CD4-positive, alpha-beta T cell treated with Interferon gamma for 1 hour (primary cell): ENCODE results near the gene PLCG2.
A peak's percentile ranks its signal among the peaks of the same experiment; 100 is the strongest.
"Not testable (repeated sequence)": the region's sequence is repeated elsewhere in the genome, so short reads cannot be mapped to it uniquely, and the experiment has no call there.

Experiments used
- DNase-seq: peaks from one replicate; pipeline ENCODE4 v3.0.0-alpha.2; 2020

Gene PLCG2

DNA sequence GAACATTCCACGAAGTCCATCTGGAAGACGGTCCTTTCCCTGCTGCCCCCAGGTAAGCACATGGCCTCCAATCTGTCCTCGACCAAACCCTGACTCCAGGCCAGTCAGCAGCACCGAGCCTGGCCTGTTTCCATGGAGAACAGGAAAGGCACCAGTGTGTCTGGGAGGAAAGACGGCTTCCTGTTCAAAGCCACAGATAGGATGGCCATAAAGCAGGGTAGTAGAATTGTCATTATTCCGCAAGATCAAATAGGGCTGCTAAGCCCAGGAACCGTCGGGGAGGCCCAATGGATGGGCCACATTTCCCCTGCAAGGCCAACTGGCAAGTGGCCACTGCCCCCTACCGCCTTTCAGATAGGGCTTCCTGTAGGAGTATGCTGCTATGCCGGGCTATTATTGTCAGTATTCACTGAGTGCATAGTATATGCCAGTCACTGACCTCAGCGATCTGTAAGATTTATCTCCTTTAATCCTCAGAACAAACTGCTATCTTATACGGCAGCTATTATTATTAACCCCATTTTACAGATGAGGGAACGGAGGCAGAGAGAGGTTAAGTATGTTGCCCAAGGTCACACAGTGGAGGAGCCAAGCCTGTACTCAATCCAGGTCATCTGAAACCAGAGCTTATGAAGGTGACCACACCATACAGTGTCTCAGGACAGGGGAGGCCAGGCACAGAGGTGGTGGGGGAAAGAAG, 23.0 kb upstream of the PLCG2 start:
- no peak for DNase-seq

DNA sequence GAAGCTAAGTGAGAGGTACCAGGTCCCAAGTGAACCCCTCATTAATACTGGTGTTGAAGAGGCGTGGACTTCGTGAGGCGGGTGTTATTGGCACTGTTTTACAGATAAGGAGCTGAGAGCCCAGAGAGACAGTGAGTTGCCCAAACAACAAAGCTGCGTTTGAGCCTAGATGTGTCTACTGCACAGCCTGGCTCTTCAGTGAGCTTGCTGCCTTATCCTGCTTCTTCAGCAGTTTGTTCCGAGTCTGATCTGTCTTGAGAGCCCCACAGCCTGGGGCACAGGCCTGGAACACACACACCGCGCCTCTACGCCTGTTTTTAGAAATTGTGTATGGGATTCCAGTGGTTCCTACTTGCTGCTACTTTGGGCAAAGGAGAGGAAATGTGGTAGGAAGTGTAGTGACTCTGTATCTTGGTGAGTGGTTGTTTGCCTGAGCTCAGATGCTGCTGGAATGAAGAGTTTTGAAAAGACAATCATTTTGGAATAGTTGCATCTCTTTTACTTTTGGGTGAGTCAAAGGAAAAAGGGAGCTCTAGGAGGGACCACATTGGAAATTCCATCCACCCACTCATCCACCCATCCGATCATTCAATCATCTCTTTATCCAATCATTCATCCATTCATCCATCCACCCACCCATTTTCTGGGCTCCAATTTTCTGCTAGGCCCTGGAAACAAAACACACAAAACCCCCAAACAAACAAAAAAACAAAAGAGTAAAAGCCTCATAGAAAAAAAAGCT, 22.3 kb upstream of the PLCG2 start:
- no peak for DNase-seq

DNA sequence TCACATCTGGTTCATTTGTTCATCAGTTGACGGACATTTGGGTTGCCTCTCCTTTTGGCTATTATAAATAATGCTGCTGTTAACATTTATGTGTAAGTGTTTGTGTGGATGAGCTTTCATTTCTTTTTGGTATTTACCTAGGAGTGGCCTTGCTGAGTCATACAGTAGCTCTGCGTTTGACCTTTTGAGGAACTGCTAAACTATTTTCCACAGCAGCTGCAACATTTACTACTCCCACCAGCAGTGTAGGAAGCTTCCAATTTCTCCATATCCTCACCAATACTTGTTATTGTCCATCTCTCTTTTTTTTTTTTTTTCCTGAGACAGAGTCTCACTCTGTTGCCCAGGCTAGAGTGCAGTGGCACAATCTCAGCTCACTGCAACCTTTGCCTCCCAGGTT, 20.7 kb upstream of the PLCG2 start:
- DNase-seq, result no peak

DNA sequence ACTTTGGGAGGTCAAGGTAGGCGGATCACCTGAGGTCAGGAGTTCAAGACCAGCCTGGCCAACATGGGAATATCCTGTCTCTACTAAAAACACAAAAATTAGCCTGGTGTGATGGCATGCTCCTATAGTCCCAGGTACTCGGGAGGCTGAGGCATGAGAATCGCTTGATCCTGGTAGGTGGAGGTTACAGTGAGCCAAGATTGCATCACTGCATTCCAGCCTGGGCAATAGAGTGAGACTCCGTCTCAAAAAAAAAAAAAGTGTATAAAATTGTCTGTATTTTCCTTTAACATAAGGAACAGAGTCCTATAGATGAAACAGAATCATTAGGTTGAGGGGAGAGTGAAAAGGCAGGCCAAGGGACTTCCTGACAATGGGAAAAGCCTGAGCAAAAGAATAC, 16.8 kb upstream of the PLCG2 start:
- DNase-seq, result not testable (repeated sequence)

DNA sequence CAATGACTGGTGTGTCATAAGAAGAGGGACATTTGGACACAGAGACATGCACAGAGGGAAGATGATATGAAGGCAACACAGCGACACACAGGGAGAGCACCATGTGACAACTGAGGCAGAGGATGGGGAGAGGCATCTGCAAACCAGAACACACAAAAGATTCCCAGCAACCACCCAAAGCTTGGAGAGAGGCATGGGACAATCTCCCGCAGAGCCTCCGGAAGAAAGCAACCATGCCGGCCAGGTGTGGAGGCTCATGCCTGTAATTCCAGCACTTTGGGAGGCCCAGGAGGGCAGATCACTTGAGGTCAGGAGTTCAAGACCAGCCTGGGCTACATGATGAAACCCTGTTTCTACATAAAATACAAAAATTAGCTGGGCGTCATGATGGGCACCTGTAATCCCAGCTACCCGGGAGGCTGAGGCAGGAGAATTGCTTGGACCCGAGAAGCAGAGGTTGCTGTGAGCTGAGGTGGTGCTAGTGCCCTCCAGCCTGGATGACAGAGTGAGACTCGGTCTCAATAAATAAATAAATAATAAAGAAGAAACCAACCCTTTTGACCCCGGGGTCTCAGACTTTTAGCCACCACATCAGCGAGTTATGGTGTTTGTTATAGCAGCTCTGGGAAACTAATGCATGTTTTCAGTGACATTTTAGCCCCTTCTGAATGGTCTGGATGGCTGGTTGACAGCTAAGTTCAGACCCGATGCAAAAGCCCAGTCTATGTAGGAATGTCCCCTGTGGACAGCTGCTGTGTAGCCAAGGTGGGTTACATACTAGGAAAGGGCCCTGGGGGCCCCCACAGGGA, 13.8 kb upstream of the PLCG2 start:
- DNase-seq, result no peak

DNA sequence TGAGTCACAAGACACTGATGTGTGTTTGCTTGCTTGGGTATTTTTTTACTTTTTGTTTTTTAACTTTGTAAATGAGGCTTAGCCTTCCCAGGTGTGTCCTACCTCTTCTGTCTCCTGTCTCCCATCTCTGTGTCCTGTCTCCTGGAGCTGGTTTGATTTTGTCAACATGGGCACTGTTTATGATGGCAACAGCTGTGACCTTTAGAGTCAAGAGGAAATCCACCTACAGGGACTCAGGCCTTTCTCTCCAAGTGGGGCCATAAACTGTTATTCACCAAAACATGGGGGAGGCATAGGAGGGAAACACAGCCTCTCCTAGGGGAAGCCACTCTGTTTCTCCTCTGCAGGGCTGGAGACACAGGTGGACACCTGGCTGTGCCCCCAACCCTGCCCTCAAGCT, 13.1 kb upstream of the PLCG2 start:
- DNase-seq, result no peak

DNA sequence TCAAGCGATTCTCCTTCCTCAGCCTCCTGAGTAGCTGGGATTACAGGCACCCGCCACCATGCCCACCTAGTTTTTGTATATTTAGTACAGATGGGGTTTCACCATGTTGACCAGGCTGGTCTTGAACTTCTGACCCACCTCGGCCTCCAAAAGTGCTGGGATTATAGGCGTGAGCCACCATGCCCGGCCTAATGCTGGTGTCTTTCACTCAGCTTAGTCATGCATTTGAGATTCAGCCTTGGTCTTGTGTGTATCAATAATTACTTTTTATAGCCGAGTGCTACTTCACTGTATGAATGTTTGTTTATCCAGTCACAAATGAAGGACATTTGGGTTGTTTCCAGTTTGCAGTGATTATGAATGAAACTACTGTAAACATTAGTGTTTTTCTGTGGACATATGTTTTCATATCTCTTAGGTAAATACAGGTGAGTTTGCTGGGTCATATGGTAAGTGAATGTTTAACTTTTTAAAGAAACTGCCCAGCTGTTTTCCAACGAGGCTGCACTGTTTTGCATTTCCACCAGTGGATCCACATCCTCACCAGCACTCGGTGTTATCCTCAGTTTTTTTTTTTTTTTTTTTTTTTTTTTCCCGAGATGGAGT, 11.0 kb upstream of the PLCG2 start:
- no peak for DNase-seq

DNA sequence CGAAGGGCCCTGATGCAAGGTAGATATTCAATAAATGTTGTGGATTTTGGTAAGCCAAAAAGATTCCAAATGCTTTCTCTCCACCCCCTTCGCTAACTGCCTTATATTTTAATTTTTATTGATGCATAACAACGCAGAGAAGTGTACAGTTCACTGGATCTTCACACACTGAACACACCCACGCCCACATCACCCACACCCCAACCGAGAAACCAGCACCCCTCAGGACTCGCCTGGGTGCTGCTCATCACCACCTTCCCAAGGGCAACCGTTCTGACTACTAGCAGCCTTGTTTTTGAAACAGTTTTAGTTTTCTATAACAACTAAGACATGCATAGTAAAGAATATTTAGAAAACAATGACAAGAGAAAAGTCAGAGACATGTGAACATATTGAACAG, 9.1 kb upstream of the PLCG2 start:
- DNase-seq, result no peak

DNA sequence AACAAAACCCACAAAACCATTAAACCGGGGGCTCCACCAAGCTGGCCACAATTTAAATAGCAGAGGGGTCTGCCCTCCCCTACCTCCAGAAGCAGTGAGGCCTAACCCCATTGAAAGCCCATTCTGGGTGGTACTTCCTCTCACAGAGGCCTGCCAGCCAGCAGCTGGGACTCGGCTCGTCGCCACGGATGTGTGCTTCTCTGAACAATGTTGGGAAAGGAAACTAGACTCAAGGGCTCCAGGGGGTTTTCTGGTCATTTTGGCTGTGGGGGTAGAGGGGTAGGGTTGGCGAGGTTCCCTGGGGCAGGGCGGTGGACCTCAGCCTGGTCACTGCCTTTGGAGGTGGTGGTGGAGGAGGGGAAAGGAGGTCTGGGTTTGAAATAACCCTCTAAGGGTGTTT, 4.7 kb upstream of the PLCG2 start:
- no peak for DNase-seq

DNA sequence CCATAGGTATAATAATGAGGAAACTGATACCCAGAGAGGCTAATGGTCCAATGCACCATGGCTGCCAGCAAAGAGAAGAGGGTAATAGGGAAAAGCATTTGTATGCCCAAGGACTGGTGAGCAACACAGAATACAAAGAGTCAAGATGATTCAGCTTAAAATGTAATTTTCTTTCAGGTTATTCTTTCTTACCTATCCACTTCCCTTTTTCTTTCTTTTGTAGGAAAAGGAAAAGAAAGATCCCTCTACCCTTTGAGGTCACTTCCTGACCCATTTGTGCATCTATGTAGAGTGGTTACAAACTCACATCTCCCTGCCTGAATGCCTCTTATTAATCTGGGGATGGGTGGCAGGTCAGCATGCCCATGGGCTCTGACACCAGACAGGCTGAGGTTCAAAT, 3.5 kb upstream of the PLCG2 start:
- DNase-seq, result no peak

DNA sequence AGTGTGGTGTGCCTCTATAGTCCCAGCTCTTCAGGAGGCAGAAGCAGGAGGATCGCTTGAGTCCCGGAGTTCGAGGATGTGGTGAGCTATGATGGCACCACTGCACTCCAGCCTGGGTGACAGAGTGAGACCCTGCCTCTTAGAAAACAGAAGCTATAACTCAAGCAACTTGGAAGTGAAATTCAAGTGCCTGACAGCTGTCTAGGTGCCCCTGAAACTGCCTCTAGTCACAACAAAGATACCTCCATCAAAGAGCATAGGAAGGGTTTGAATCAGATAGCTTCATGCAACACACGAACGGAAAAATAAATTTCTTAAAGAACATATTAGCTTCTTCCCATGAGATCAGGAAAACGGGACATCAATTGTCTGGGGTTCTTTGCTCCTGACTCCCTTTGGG, 860 bp upstream of the PLCG2 start:
- no peak for DNase-seq

DNA sequence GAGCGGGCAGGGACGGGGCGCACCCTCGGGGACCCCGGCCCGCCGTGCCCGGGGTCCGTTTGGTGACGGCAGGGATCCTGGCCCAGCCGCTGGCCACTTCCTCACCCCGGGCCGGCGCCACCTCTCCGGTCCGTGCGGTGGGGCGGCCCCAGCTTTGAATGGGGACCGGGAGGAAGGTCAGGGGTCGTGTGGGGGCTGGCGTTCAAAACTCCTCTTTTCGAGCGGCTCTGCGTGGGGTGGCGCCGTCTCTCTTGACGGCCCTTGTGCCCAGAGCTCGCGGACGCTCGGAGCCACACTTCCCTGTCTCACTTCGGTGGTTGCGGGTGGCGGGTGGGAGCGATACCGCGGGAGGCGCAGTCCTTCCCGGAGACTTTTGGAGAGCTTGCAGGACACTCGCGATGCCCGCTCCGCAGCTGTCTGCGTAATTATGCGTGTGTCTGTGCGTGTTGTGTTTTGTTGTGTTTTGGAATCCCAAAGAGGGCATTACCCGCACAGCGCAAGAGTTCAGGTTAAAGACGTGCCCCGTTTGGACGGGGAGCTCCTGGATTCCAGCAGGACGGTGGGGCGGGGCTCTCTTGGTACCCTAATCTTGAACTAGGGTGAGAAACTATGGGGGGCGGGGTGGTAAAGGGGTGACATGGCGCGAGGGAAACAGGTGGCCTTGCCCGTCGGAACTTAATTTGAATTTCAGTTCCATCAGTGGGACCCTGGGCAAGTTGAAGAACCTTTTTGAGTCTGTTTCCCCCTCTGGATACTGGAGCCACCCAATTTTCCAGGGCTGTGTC, 637 bp downstream of the PLCG2 start:
- peak; percentile 15 for DNase-seq

DNA sequence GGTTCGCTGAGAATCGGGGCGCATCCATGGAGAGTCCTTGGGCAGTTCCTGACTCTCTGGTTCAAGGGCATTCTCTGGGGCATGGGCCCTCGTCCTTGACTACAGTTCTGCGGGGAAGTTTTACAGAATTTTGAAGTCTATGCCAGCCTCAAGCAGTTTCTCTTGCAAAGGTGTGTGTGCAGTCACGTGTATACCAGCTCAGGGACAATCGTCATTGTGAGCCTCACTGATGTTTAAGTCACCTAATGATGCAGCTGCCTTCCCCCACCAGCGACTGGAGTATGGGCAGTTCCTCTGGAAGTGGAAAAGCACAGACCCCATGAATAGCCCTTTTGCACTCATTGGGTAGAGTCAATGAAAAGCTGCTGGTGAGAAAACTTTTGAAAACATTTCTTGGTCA, 1.3 kb downstream of the PLCG2 start:
- no peak for DNase-seq

DNA sequence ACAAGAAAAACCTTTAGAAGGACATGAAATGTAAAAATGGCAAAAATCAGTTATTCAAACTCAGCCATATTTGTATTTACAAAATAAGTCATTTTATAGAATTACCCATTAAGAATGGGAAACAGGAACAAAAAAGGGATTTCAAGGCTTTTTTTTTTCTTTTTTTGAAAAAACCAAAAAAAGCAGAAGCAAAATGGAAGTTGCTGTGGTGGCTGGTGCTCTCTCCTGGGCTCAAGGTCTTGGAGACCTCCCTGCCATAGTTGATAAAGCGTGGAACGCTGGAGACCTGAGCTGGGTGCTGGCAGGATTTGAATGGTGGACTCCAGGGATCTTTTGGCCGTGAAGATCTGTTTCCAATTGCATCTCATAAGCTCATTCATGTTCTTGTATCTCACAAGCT, 3.1 kb downstream of the PLCG2 start:
- DNase-seq, result no peak

DNA sequence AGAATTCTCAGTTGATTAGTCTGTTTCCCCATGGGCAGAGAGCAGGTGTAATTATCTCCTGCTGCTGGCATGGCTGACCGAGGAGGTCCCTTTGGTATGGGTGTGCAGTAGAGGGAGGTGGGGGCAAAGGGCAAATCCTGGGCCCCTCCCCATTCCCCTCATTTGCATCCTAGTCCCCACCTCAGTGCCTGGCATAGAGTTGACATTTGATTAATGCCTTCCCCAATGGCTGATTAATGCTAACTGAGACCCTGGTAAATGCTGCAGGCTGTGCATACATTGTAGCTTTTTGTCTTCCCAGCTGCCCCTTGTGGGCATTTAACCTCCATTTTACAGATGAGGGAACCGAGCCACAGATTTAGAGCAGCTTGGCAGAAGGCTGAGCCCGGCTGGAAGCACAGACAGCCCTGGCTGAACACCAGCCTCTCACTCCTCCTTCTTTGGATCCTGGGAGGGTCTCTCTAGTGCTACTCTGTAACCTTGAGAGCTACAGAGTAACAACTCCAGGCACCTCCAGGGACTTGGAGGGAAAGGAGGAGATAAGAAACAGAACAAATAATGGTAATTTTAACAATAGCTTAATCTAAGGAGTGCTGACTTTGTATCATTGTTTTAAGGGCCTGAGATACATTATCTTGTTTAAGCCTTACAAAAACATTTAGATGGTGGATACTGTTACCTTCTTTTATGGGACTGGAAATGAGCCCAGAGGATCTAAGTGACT, 5.1 kb downstream of the PLCG2 start:
- DNase-seq, result no peak

DNA sequence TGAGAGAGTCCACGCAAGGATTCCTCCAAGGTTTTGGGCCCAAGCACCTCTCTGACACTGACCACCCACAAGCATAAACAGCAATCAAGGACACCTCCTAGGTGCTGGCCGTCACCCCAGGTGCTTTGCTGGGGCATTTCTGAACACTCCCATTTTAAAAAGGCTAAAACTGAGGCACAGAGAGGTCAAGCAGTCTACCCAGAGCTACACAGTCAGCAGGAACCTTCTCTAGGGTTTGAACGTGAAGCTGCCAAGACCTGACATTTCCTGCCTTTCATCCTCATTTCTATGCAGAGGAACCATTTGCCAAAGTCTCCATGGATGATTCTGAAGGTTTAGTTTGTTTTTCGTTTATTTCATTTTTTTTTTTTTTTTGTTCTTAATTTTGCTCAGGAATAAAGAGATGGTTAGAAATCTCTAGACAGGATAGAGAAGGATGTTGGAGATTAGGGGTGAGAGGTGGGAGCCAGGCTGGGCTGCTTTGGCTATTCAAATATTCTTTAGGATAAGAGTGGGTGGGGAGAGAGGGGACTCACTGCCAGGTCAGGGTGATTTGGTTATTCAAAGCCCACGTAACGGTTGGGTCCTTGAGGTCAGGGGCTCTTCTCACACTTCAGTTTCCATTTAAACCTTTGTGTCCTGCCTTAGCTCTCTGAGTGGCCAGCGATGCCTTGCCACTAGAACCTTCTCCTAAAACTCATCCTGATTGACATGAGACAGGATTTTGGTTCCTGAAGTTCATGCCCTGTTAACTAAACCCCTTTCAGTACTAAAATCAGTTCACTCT, 6.2 kb downstream of the PLCG2 start:
- no peak for DNase-seq

DNA sequence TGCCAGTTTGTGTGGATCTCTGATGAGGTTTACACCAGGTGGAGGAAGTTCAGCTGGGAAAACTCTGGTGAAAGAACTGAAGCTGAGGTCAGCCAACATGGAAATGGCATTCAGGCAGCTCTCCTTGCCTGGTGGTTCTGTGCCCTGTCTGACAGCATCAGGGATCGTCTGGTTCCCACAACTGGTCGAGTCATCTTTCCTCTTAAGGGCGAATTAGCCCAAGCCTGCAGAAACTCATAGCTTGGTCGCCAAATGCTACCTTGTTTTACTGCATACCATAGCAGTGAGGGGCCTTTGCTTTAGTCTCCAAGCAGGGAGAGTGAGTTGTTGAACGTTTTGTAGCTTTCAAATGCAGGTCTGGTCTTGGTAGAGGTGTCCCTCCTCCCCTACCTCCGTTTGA, 7.2 kb downstream of the PLCG2 start:
- no peak for DNase-seq

DNA sequence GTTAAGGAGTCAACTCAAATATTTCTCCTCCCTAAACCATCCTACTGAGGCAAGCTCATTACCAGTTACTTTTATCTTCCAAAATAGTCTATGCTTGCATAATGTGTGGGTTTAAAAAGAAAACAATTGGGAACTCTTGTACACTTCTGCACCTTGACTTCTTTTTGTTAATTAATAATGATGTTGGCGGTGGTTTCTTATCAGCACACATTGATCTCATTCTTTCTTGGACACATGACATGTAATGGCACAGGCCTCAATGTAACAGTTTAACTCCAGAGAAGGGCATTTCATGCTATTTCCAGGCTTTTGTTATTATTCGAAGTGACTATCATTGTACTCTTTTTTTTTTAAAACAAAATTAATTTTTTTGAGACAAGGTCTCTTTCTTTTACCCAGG, 7.8 kb downstream of the PLCG2 start:
- no peak for DNase-seq

DNA sequence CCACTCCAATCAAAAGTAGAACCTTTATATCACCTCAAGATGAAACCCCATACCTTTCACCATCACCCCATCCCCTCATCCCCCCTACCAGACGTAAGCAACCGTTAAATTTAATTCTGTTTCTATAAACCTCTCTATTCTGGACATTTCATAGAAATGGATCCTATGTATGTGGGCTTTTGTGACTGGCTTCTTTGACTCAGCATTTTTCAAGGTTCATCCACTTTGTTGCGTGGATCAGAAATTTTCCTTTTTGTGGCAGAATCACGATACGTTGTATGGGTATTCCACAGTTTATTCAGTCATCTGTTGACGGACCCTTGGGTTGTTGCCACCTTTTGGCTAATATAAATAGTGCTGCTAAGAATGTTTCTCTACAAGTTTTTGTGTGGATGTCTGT, 8.6 kb downstream of the PLCG2 start:
- DNase-seq, result no peak

DNA sequence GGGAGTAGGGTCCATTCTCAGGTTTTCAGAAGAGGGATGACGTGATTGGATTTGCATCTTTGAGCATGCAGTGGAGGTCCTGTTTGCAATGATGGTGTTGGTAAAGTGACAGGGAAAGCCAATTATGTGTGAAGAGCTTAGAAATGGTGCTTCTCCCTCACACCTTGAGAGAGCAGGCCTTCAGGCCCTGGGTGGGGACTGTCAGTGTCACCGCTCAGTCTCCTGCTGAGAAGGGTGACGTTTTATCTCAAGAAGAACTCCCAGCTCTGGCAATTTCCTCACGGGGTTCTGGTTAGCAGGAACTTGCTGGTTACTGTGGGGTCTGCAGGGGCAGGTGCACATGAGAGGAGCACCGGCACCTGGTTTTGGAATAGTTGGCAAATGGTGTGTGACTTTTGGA, 11.2 kb downstream of the PLCG2 start:
- no peak for DNase-seq

DNA sequence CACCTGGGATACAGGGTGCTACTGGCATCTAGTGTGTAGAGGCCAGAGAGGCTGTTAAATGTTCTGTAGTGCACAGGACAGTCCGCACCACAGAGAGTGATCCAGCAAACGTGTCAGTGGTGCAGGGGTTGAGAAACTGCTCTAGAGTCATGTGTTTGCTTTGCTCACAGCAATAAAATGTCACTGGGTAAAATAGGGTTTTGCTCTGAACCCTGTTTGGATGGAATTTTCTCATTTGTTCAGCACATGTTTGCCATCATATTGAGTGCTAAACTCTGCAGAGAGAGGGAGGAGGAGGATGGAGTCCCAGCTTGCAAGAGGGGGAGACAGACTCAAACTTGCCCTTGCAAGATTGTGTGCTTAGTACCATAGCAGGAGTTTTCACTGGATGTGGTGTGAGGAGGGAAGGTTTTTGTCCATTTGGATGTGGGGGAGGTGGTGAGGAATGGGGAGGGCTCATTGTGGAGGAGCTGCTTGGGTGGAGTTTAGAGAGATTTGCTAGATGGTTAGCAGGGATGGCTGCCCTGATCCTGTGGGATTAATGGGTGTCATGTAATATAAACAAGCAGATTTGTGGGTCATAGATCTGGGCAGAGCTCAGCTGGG, 11.8 kb downstream of the PLCG2 start:
- DNase-seq, result no peak
